ENCODE results near the gene MRPS2.
A peak's percentile ranks its signal among the peaks of the same experiment; 100 is the strongest.
"Not testable (repeated sequence)": the region's sequence is repeated elsewhere in the genome, so short reads cannot be mapped to it uniquely, and the experiment has no call there.

Gene MRPS2

GRCh38 chr9:135531096-135531495 lies 30.6 kb downstream of the MRPS2 start:
- DNase-seq (ENCODE audit: low spot score), result no peak

- no peak for DNase-seq (ENCODE audit: low spot score)
These were observed 32.6 kb downstream of the MRPS2 start for GRCh38 chr9:135533113-135533512.

GRCh38 chr9:135533674-135534073 lies 33.2 kb downstream of the MRPS2 start:
- no peak for DNase-seq (ENCODE audit: low spot score)

GRCh38 chr9:135534192-135534711 lies 33.8 kb downstream of the MRPS2 start:
- DNase-seq (ENCODE audit: low spot score), result not testable (repeated sequence)

GRCh38 chr9:135534826-135535225 lies 34.3 kb downstream of the MRPS2 start:
- DNase-seq (ENCODE audit: low spot score), result not testable (repeated sequence)

GRCh38 chr9:135535631-135536030 lies 35.1 kb downstream of the MRPS2 start:
- not testable (repeated sequence) for DNase-seq (ENCODE audit: low spot score)

GRCh38 chr9:135536216-135536615 lies 35.7 kb downstream of the MRPS2 start:
- no peak for DNase-seq (ENCODE audit: low spot score)

GRCh38 chr9:135543262-135543894 lies 42.9 kb downstream of the MRPS2 start:
- peak; percentile 29 for DNase-seq (ENCODE audit: low spot score)

GRCh38 chr9:135544981-135545635 lies 44.6 kb downstream of the MRPS2 start:
- DNase-seq (ENCODE audit: low spot score), result no peak

GRCh38 chr9:135545646-135546176 lies 45.2 kb downstream of the MRPS2 start, which contains the start of gene OBP2A:
OBP2A (plus strand) TSS chr9:135546126; CDS start chr9:135546181, 55 bp downstream.
- not testable (repeated sequence) for DNase-seq (ENCODE audit: low spot score)

GRCh38 chr9:135546792-135547617 lies 46.5 kb downstream of the MRPS2 start:
- not testable (repeated sequence) for DNase-seq (ENCODE audit: low spot score)

- no peak for DNase-seq (ENCODE audit: low spot score)
These were observed 47.6 kb downstream of the MRPS2 start for GRCh38 chr9:135547756-135548736.

- not testable (repeated sequence) for DNase-seq (ENCODE audit: low spot score)
These were observed 49.2 kb downstream of the MRPS2 start for GRCh38 chr9:135549478-135550343.

- DNase-seq (ENCODE audit: low spot score), result no peak
These were observed 49.9 kb downstream of the MRPS2 start for GRCh38 chr9:135550344-135550918.

- DNase-seq (ENCODE audit: low spot score), result no peak
These were observed 50.5 kb downstream of the MRPS2 start for GRCh38 chr9:135551031-135551430.

GRCh38 chr9:135551456-135551855 lies 51.0 kb downstream of the MRPS2 start:
- DNase-seq (ENCODE audit: low spot score), result no peak

- no peak for DNase-seq (ENCODE audit: low spot score)
These were observed 51.7 kb downstream of the MRPS2 start for GRCh38 chr9:135552021-135552697.

- DNase-seq (ENCODE audit: low spot score), result no peak
These were observed 52.3 kb downstream of the MRPS2 start for GRCh38 chr9:135552698-135553171.
